Activated T-helper 1 cell treated with anti-CD3 and anti-CD28 coated beads, Interleukin-12 subunit alpha, Interleukin-12 subunit beta, Interleukin-2, Interleukin-4 antibody, amounts not matched to agents 30 ng/mL and 10 ng/mL and 1 ng/mL, durations not matched to agents 14 hours and 24 hours and 36 hours (primary cell): ENCODE measurements around the gene SPATS2. TPM values are rescaled to one million over a fixed set of nuclear protein-coding genes. Genes with fewer than 3 reads are reported as not detected.

ENCODE experiments used
- DNase-seq: peaks from one replicate; pipeline ENCODE4 v3.0.0; 2021; ENCODE audit warnings: low spot score
- H3K27ac Mint-ChIP-seq: one replicate; pipeline ENCODE4 v1.8.0; 2021; ENCODE audit warnings: mild to moderate bottlenecking, mixed read lengths
- H3K27me3 Mint-ChIP-seq: one replicate; pipeline ENCODE4 v1.8.0; 2022; ENCODE audit warnings: mild to moderate bottlenecking, moderate library complexity, mixed read lengths; ENCODE audit not compliant: insufficient read depth
- H3K36me3 Mint-ChIP-seq: one replicate; pipeline ENCODE4 v1.8.0; 2021; ENCODE audit warnings: low read depth, mixed read lengths
- H3K4me1 Mint-ChIP-seq: one replicate; pipeline ENCODE4 v1.8.0; 2021; ENCODE audit warnings: low read depth, mixed read lengths
- H3K4me3 Mint-ChIP-seq: one replicate; pipeline ENCODE4 v1.8.0; 2021; ENCODE audit warnings: mild to moderate bottlenecking, moderate library complexity, mixed read lengths
- H3K9me3 Mint-ChIP-seq: one replicate; pipeline ENCODE4 v1.8.0; 2021; ENCODE audit warnings: mixed read lengths
- intact Hi-C: fragments of 100-400 bp; cut with micrococcal nuclease; formaldehyde crosslinking; loops from one replicate; pipeline ENCODE4 v1.15.1; 2024
- total RNA-seq: library from RNA; stranded (reverse); gene quantifications from 2 replicates; pipeline ENCODE4 v1.2.3, GENCODE V29; 2022

SPATS2 gene
- total RNA-seq, 1 donor from 2014 or later: 12.0 TPM

- Mint-ChIP-seq H3K27me3 (no peaks in the 10 kb centered on the region), H3K27ac (no peak overlapping the region), H3K9me3 (no peaks in the 10 kb centered on the region), H3K4me3 (no peak overlapping the region), H3K4me1 (no peaks in the 10 kb centered on the region), H3K36me3 (no peaks in the 10 kb centered on the region)
- no peak for DNase-seq
- intact Hi-C loops: no loop called here
These were observed 111.8 kb downstream of the SPATS2 start for GRCh38 chr12:49478949-49479664.

- no peak for DNase-seq
- H3K4me1 Mint-ChIP-seq: no peaks in the 10 kb centered on the region
- H3K27me3 Mint-ChIP-seq: no peaks in the 10 kb centered on the region
- peaks cover 2% of the 10 kb centered on the region for H3K36me3 Mint-ChIP-seq
- no peak overlapping the region for H3K27ac Mint-ChIP-seq
- intact Hi-C loops: no loop called here
- H3K4me3 Mint-ChIP-seq: no peak overlapping the region
- no peaks in the 10 kb centered on the region for H3K9me3 Mint-ChIP-seq
These were observed 115.1 kb downstream of the SPATS2 start for GRCh38 chr12:49482095-49483051.

- H3K9me3 Mint-ChIP-seq: no peaks in the 10 kb centered on the region
- peaks cover 2% of the 10 kb centered on the region for H3K36me3 Mint-ChIP-seq
- H3K27me3 Mint-ChIP-seq: no peaks in the 10 kb centered on the region
- H3K27ac Mint-ChIP-seq: no peak overlapping the region
- H3K4me3 Mint-ChIP-seq: no peak overlapping the region
- DNase-seq: no peak
- intact Hi-C loops: no loop called here
- no peaks in the 10 kb centered on the region for H3K4me1 Mint-ChIP-seq
These were observed 116.4 kb downstream of the SPATS2 start for GRCh38 chr12:49483619-49484018.

- Mint-ChIP-seq H3K27me3 (no peaks in the 10 kb centered on the region), H3K9me3 (no peaks in the 10 kb centered on the region), H3K36me3 (peaks cover 3% of the 10 kb centered on the region), H3K4me3 (no peak overlapping the region), H3K4me1 (no peaks in the 10 kb centered on the region), H3K27ac (no peak overlapping the region)
- intact Hi-C loops: no loop called here
- no peak for DNase-seq
These were observed 120.3 kb downstream of the SPATS2 start for GRCh38 chr12:49487605-49488004.

GRCh38 chr12:49489154-49489553, 121.9 kb downstream of the SPATS2 start:
- peaks cover 3% of the 10 kb centered on the region for H3K36me3 Mint-ChIP-seq
- H3K27ac Mint-ChIP-seq: no peak overlapping the region
- H3K9me3 Mint-ChIP-seq: no peaks in the 10 kb centered on the region
- H3K27me3 Mint-ChIP-seq: no peaks in the 10 kb centered on the region
- H3K4me1 Mint-ChIP-seq: no peaks in the 10 kb centered on the region
- intact Hi-C loops: no loop called here
- H3K4me3 Mint-ChIP-seq: no peak overlapping the region
- DNase-seq: no peak

- peaks cover 2% of the 10 kb centered on the region for H3K36me3 Mint-ChIP-seq
- H3K27me3 Mint-ChIP-seq: no peaks in the 10 kb centered on the region
- no peak overlapping the region for H3K27ac Mint-ChIP-seq
- no peak for DNase-seq
- no peak overlapping the region for H3K4me3 Mint-ChIP-seq
- no peaks in the 10 kb centered on the region for H3K4me1 Mint-ChIP-seq
- intact Hi-C loops: no loop called here
- H3K9me3 Mint-ChIP-seq: no peaks in the 10 kb centered on the region
These were observed 122.5 kb downstream of the SPATS2 start for GRCh38 chr12:49489720-49490119.

GRCh38 chr12:49491823-49492222, 124.6 kb downstream of the SPATS2 start:
- H3K4me3 Mint-ChIP-seq: no peak overlapping the region
- DNase-seq: no peak
- no peak overlapping the region for H3K27ac Mint-ChIP-seq
- no peaks in the 10 kb centered on the region for H3K27me3 Mint-ChIP-seq
- H3K9me3 Mint-ChIP-seq: no peaks in the 10 kb centered on the region
- no peaks in the 10 kb centered on the region for H3K4me1 Mint-ChIP-seq
- intact Hi-C loops: no loop called here
- peaks cover 2% of the 10 kb centered on the region for H3K36me3 Mint-ChIP-seq

GRCh38 chr12:49493900-49494299, 126.6 kb downstream of the SPATS2 start:
- Mint-ChIP-seq H3K4me1 (no peaks in the 10 kb centered on the region), H3K27me3 (no peaks in the 10 kb centered on the region), H3K27ac (no peak overlapping the region), H3K36me3 (peaks cover 3% of the 10 kb centered on the region), H3K4me3 (no peak overlapping the region), H3K9me3 (no peaks in the 10 kb centered on the region)
- no peak for DNase-seq
- intact Hi-C loops: no loop called here

GRCh38 chr12:49496417-49497360, 129.4 kb downstream of the SPATS2 start:
- H3K4me3 Mint-ChIP-seq: no peak overlapping the region
- no peak overlapping the region for H3K27ac Mint-ChIP-seq
- H3K27me3 Mint-ChIP-seq: no peaks in the 10 kb centered on the region
- intact Hi-C loops: no loop called here
- H3K9me3 Mint-ChIP-seq: no peaks in the 10 kb centered on the region
- H3K36me3 Mint-ChIP-seq: peaks cover 8% of the 10 kb centered on the region
- DNase-seq: no peak
- peaks cover under 1% of the 10 kb centered on the region for H3K4me1 Mint-ChIP-seq

GRCh38 chr12:49501895-49502294, 134.6 kb downstream of the SPATS2 start:
- H3K9me3 Mint-ChIP-seq: no peaks in the 10 kb centered on the region
- H3K36me3 Mint-ChIP-seq: peaks cover 9% of the 10 kb centered on the region
- H3K4me1 Mint-ChIP-seq: peaks cover 5% of the 10 kb centered on the region
- no peak overlapping the region for H3K4me3 Mint-ChIP-seq
- intact Hi-C loops: no loop called here
- H3K27ac Mint-ChIP-seq: no peak overlapping the region
- DNase-seq: no peak
- H3K27me3 Mint-ChIP-seq: no peaks in the 10 kb centered on the region

- Mint-ChIP-seq H3K4me3 (no peak overlapping the region), H3K4me1 (peaks cover 5% of the 10 kb centered on the region), H3K36me3 (peaks cover 8% of the 10 kb centered on the region), H3K9me3 (no peaks in the 10 kb centered on the region), H3K27ac (no peak overlapping the region), H3K27me3 (no peaks in the 10 kb centered on the region)
- intact Hi-C loops: no loop called here
- no peak for DNase-seq
These were observed 135.3 kb downstream of the SPATS2 start for GRCh38 chr12:49502590-49502989.

GRCh38 chr12:49503674-49504180, 136.5 kb downstream of the SPATS2 start:
- H3K27me3 Mint-ChIP-seq: no peaks in the 10 kb centered on the region
- no peaks in the 10 kb centered on the region for H3K9me3 Mint-ChIP-seq
- no peak for DNase-seq
- intact Hi-C loops: no loop called here
- no peak overlapping the region for H3K4me3 Mint-ChIP-seq
- H3K4me1 Mint-ChIP-seq: peaks cover 5% of the 10 kb centered on the region
- H3K27ac Mint-ChIP-seq: no peak overlapping the region
- peaks cover 8% of the 10 kb centered on the region for H3K36me3 Mint-ChIP-seq
